Right kidney (tissue), 1 donor: ENCODE measurements around the gene MBD5.

Source experiments
- DNase-seq: peaks from one replicate; pipeline ENCODE4 v3.0.0-alpha.2; 2016

MBD5 gene

DNA sequence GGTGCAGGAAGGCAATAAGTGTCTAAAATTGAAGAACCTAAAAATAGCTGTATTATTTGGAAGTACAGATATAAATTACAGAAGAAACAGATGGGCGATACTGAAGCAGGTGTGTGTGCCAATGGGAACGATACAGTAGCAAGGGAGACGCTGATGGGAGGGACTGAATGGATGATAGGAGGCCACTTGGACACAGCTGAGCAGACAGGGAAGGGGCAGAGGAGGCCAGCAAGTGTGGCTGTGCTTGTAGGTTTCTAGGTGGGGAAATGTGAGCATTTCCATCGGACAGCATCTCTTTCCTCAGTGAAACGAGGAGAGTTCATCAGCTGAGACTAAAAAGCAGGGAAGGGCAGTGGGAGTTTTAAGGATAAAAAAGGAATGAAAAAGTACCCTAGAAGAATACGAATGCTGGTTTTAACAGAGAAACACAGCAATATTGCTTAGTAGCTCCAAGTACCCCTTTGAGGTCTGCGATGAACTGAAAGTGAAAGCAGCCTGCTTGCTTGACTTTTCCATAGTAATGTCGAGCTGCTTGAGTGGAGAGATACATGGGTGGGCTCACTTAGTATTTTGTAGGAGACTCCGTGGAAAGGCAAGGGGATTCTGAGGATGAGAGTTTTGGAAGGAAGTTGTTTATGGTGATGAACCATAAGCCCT is 531.9 kb downstream of the MBD5 start:
- DNase-seq = no peak

DNA sequence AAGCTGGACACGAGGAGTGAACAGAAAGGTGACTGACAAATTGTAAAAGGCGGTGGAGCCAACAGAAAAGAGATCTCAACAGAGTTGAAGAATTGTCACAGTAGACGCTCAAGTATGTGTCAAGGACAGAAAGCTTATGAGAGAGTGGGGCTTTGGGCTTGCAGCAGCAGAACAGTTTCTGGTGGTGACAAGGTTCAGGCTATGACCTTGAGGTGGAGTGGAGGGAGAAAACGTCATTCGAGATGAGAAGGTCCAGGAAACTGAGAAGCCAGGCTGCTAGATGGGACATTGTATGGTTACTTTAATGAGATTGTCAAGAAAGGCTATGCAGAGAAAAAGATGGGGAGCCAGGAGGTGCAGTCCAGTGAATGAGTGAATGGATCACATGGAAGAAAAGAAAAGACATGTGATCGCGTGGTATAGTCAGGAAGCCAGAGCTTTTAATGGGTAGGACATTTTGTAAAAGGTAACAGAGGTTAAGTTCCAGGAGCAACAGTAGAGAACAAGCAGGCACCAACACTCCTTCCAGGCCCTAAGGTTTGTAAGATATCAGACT is 532.5 kb downstream of the MBD5 start:
- DNase-seq = no peak

DNA sequence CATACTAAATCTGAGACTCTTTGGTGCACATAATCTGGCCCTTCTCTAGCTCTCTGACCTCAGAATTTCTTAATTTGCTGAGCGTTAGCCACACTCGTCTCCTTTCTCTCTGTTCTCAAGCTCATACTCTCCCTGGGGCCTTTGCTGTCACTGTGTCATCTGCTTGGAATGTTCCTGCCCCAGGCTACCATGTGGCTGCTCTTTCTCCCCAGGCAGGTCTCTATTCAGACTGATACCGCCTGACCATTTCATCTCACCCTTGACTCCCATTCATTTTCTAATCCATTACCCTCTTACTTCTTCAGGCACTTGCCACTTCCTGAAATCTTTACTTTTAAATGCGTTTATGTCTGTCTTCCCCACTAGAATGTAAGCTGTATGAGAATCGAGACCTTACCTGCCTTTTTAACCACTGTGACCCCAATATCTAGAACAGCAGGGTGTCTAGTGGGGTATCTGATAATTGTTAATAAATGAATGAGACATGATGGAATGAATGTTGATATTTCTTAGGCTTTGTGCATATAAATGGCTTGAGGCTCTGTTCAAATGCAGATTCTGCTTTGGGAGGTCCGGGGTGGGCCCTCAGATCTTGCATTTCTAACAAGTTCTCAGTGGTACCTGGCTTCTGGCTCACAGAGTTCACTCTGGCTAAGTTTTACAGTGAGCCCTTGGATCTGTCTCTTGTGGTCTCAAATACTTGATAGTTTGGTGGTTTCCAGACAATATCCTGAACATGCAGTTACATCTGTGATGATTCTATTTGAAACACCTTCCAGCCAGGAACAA is 533.8 kb downstream of the MBD5 start:
- no peak for DNase-seq

DNA sequence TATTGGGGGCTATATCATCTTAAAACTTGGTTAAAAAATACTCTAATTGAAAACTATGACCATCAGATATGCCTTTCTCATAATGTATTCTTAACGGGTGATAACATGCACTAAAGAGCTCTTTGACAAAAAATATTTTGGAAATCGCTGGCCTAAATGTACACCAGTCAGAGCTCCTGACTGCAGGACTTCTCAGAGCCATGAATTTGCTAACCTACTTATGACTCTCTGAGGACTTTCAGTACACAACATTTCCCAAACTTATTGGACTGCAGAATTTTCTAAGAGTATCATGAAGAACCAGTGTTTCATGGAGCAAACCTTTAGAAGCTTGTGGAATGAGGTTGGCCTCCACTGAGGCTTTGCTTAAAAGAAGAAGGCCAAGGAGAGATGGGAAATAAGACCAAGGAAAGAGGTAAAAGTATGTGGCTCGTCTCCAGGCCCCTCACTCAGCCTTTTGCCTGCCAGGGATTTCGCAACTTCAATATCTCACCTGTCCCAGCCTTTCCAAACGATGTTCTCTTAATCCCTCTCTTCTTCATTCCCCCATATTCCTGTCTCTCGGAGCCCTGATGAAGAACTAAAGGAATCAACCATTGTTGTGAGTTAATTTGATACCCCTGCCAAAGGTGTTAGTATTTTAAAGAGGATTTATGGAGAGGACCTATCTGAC is 534.9 kb downstream of the MBD5 start:
- no peak for DNase-seq

DNA sequence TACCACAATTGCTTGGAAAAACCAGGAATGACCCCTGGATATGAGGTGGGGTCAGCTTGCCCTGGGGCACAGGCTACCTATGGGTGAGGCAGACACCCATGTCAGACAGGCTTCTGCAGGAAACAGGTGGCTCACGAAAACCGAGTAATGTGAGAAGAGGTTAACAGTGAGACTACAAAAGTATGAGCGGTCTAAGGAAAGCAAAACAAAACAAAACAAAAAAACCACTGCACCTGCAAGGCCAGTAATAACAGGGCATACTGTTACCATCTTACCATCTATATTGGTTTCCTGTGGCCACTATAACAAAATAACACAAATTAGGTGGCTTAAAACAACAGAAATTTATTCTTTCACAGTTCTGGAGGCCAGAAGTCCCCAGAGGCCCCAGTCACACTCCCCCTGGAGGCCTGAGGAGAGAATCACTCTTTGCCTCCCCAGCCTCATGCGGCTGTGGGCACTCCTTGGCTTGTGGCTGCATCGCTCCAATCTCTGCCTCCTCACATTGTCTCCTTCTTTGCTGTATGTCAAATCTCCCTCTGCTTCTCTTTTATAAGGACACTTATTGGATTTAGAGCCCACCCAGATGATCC is 537.0 kb downstream of the MBD5 start:
- DNase-seq = no peak

DNA sequence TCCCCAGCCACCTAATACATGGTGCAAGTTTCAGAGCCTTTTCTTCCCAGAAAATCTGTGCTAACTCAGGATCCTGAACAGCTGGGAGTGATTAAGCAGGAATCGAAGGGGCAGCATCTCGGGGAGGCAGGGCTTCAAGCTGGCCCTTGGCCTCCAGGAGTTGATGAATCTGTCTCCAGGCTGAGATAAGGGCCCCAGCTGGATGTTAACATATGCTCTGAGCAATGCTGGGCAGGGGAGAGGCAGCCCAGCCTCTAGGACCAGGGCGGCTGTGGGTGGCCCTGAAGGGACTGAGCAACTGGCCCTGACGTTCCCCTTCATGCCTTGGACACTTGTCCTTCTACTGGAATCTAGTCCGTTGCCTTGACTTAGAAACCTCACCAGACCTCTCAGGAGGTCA is 539.6 kb downstream of the MBD5 start:
- DNase-seq = no peak

DNA sequence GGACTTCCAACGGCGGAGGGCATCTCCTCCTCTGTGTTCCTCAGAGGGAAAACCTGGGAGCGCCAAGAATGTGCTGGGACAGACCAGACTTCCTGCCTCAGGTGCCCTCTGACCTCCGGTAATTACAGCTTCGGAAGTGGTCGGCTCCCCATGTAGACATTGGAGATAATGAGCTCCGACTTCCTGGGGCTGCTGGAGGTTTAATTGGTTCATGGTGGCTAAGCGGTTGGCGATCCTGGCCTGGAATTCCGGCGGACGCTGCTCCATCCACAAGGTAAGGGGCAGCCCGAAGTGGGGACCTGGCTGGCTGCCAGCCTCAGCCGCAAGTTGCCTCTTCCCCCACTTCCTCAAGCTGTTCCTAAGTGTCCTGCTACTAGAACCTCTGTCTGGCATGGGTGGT is 540.5 kb downstream of the MBD5 start:
- no peak for DNase-seq

DNA sequence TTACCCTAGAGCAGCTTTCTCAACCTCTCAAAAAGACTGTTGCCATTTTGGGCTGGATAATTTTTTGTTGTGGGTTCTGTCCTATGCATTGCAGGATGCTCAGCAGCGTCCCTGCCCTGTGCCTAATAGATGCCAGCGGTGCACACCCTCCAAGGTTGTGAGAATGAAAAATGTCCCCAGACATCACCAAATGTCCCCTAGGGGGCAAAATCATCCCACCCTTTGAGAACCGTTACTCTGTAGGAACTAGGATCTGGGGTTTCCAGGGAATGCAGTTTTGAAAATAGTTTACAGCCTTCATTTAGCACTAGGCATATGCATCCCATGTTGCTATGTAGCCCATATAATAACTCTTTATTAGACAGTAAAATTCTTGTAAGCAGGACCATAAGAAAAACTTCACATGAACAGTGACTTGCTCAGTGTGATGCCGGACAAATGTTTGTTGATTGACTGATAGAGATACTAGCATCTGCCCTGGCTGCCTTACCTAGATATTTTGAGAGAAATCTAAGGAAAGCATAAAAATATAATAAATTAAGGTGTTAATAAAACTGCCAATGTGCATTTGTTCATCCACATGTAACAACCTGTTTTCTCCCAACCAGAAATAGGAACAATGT is 544.5 kb downstream of the MBD5 start:
- DNase-seq = no peak
